HepG2 (cell line): ENCODE measurements around the gene SMTNL1. TPM values are rescaled to one million over a fixed set of nuclear protein-coding genes. Genes with fewer than 3 reads are reported as not detected.

ENCODE experiments used
- ARNT ChIP-seq: fragments of 450-650 bp; IDR thresholded peaks from 2 replicates; pipeline ENCODE4 v1.6.1; 2017
- CREB3 ChIP-seq: sonication (generic); formaldehyde crosslinking; IDR thresholded peaks from 2 replicates; pipeline ENCODE4 v1.5.0; 2020; ENCODE audit warnings: missing genetic modification reagents
- CTCF ChIP-seq: sonication (generic); formaldehyde crosslinking; IDR thresholded peaks from 2 replicates; pipeline ENCODE4 v1.5.0; 2020; ENCODE audit warnings: mild to moderate bottlenecking, missing genetic modification reagents, moderate library complexity
- GRHL1 ChIP-seq: sonication (generic); formaldehyde crosslinking; conservative IDR thresholded peaks from 2 replicates; pipeline ENCODE4 v1.8.0; 2022; ENCODE audit warnings: missing genetic modification reagents
- HOMEZ ChIP-seq: IDR thresholded peaks from 2 replicates; pipeline ENCODE4 v1.6.1; 2016; ENCODE audit warnings: low read depth
- KAT7 ChIP-seq: IDR thresholded peaks from 2 replicates; pipeline ENCODE4 v1.6.1; 2018; ENCODE audit warnings: borderline replicate concordance, missing compliant biosample characterization
- MTA1 ChIP-seq: sonication (generic); formaldehyde crosslinking; IDR thresholded peaks from 2 replicates; pipeline ENCODE4 v1.4.0; 2020; ENCODE audit warnings: missing genetic modification reagents, mild to moderate bottlenecking, borderline replicate concordance
- NFE2L2 ChIP-seq: fragments of 150-350 bp; IDR thresholded peaks from 2 replicates; pipeline ENCODE4 v1.6.1; 2014; ENCODE audit warnings: low read length
- NR0B2 ChIP-seq: sonication (generic); formaldehyde crosslinking; IDR thresholded peaks from 2 replicates; pipeline ENCODE4 v1.4.0; 2020; ENCODE audit warnings: mild to moderate bottlenecking, missing genetic modification reagents
- SOX13 ChIP-seq, 3 experiments: fragments of 450-650 bp in 1 of 3; sonication (generic) in 1 of 3; formaldehyde crosslinking in 1 of 3; IDR thresholded peaks in 2 of 3; conservative IDR thresholded peaks in 1 of 3; 2 replicates each; pipeline versions ENCODE4 v1.5.0 to v1.6.1; 2016 to 2020; ENCODE audit warnings: antibody characterized with exemption in 1 of 3, mild to moderate bottlenecking in 1 of 3, missing compliant biosample characterization in 1 of 3, missing genetic modification reagents in 1 of 3, moderate library complexity in 1 of 3
- SUZ12 ChIP-seq: fragments of 150-350 bp; IDR thresholded peaks from 2 replicates; pipeline ENCODE4 v1.6.1; 2014; ENCODE audit warnings: low read depth, low read length
- TFE3 ChIP-seq: IDR thresholded peaks from 2 replicates; pipeline ENCODE4 v1.6.1; 2016
- XBP1 ChIP-seq: sonication (generic); formaldehyde crosslinking; IDR thresholded peaks from 2 replicates; pipeline ENCODE4 v1.5.0; 2020; ENCODE audit warnings: missing genetic modification reagents
- ZBTB20 ChIP-seq: sonication (generic); formaldehyde crosslinking; IDR thresholded peaks from 2 replicates; pipeline ENCODE4 v1.8.1; 2023; ENCODE audit warnings: missing genetic modification reagents, low read depth, mild to moderate bottlenecking, borderline replicate concordance
- ZFP1 ChIP-seq: IDR thresholded peaks from 2 replicates; pipeline ENCODE4 v1.6.1; 2016
- ZKSCAN5 ChIP-seq: sonication (generic); formaldehyde crosslinking; IDR thresholded peaks from 2 replicates; pipeline ENCODE4 v1.5.1; 2020; ENCODE audit warnings: mild to moderate bottlenecking, missing genetic modification reagents
- ZNF136 ChIP-seq: sonication (generic); formaldehyde crosslinking; IDR thresholded peaks from 2 replicates; pipeline ENCODE4 v1.8.1; 2022; ENCODE audit warnings: low read depth, mild to moderate bottlenecking, moderate library complexity, missing genetic modification reagents
- ZNF205 ChIP-seq: IDR thresholded peaks from 2 replicates; pipeline ENCODE4 v1.6.1; 2018; ENCODE audit warnings: missing biosample characterization, missing genetic modification reagents
- ZNF234 ChIP-seq: sonication (generic); formaldehyde crosslinking; conservative IDR thresholded peaks from 2 replicates; pipeline ENCODE4 v1.5.1; 2020; ENCODE audit warnings: mild to moderate bottlenecking, missing genetic modification reagents
- ZNF335 ChIP-seq: sonication (generic); formaldehyde crosslinking; IDR thresholded peaks from 2 replicates; pipeline ENCODE4 v1.4.0; 2020; ENCODE audit warnings: missing genetic modification reagents
- ZNF44 ChIP-seq: sonication (generic); formaldehyde crosslinking; IDR thresholded peaks from 2 replicates; pipeline ENCODE4 v1.5.1; 2020; ENCODE audit warnings: mild to moderate bottlenecking, missing genetic modification reagents
- ZNF7 ChIP-seq: IDR thresholded peaks from 2 replicates; pipeline ENCODE4 v1.6.1; 2016; ENCODE audit warnings: missing biosample characterization, missing genetic modification reagents
- polyA plus RNA-seq, 8 experiments: library from polyadenylated mRNA; depleted of rRNA in 3 of 8; stranded (reverse) in 7 of 8; unstranded in 1 of 8; fragments of >200 nt; fragmentation: Illumina TruSeq in 4 of 8; extraction: Trizol in 4 of 8; gene quantifications; 2 replicates each; pipeline versions ENCODE4 v1.2.1 to v1.2.3, GENCODE V29; 2011 to 2016; ENCODE audit warnings: low read depth in 4 of 8, missing spikeins in 1 of 8, mixed read lengths in 1 of 8; ENCODE audit not compliant: insufficient read depth in 1 of 8
- total RNA-seq, 5 experiments: library from RNA; depleted of rRNA; stranded (reverse); fragments of >200 nt; fragmentation: Illumina TruSeq; extraction: Trizol; gene quantifications; 2 replicates each; pipeline ENCODE4 v1.2.3, GENCODE V29; 2016; ENCODE audit warnings: low read depth in 1 of 5

Gene SMTNL1
- total and polyA plus RNA-seq, 2 of the 13 experiments (the other 11 are each of a cell fraction or from before 2014, with no cell fraction given), result 0.04 TPM; not detected in 1

- TF ChIP-seq SOX13 (IDR thresholded peaks at IDR 0.05) (no peak), SOX13 (CRISPR knock-in tag; conservative IDR thresholded peaks at IDR 0.05 in 1 of 2, IDR thresholded peaks at IDR 0.05 in 1 of 2) (peak in 1 of 2 experiments; percentile 24; a peak in 1 of 4 replicates), ZFP1 (CRISPR knock-in tag) (no peak), NR0B2 (CRISPR knock-in tag) (no peak), KAT7 (no peak), NFE2L2 (no peak), SUZ12 (no peak), XBP1 (CRISPR knock-in tag) (no peak), TFE3 (CRISPR knock-in tag) (peak; percentile 60), ZNF234 (CRISPR knock-in tag) (peak; percentile 82; the same call in 1 of the 2 replicates), ZNF7 (no peak), CREB3 (CRISPR knock-in tag) (no peak), ZNF136 (CRISPR knock-in tag) (no peak), HOMEZ (CRISPR knock-in tag) (0 out of 2 replicates have a peak, but pooled peaks have one; percentile 7), CTCF (no peak), ZBTB20 (CRISPR knock-in tag) (no peak), GRHL1 (CRISPR knock-in tag) (no peak), ZNF335 (CRISPR knock-in tag) (0 out of 2 replicates have a peak, but pooled peaks have one; percentile 69), ZNF44 (CRISPR knock-in tag) (no peak), MTA1 (CRISPR knock-in tag) (peak; percentile 38; the same call in 1 of the 2 replicates), ZKSCAN5 (CRISPR knock-in tag) (no peak), ZNF205 (CRISPR knock-in tag) (no peak), ARNT (no peak)
These were observed 22.7 kb upstream of the SMTNL1 start (continued) for GRCh38 chr11:57514538-57515331.
